Glomerular visceral epithelial cell (primary cell): ENCODE data around the gene KCTD5.
A peak's percentile ranks its signal among the peaks of the same experiment; 100 is the strongest.

Source experiments
- DNase-seq: peaks from one replicate; pipeline ENCODE4 v3.0.0-alpha.2; 2016; ENCODE audit errors: extremely low spot score

The KCTD5 gene

DNA sequence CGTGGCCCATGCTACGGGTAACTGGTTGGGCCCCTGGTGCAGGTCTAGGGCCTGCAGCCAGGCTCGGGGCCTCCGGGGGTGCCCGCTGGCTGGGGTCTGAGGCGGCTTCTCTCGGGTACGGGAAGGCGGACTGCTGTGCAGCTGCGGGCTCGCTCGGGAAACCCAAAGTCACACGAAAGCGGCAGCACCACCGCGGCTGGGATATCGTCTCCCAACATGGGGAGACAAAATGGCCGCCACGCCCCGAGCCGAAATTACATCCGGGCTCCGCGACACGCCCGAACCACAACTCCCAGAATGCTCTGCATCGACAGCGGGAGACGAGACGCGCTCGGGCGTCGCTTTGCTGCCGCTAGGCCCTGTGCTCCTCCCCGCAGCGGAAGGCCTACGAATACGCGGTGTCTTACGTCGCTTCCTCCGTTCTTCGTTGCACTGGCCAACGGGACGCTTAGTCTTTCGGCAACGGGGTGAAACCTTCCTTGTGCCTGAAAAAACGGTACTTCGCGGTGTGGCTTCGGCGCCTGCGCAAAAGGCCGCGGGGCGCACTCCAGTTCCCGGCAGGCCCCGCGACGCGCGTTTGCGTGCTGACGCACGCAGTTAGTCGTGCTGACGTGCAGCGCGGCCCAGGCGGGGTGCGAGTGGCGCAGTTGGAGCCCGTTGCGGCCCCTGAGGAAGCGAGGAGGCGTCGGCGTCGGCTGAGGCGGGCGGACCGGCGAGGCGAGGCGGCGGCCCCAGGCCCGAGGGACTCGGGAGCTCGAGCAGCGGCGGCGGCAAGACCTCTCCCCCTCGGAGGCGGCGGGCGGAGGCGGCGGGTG is 69.9 kb downstream of the KCTD5 start, which contains the start of gene SRRM2:
TSS of gene SRRM2 (plus strand) at position 604 of the 815 bp plus-strand sequence. CDS start 3,727 bp downstream, outside the sequence.
- peak; percentile 92 for DNase-seq

DNA sequence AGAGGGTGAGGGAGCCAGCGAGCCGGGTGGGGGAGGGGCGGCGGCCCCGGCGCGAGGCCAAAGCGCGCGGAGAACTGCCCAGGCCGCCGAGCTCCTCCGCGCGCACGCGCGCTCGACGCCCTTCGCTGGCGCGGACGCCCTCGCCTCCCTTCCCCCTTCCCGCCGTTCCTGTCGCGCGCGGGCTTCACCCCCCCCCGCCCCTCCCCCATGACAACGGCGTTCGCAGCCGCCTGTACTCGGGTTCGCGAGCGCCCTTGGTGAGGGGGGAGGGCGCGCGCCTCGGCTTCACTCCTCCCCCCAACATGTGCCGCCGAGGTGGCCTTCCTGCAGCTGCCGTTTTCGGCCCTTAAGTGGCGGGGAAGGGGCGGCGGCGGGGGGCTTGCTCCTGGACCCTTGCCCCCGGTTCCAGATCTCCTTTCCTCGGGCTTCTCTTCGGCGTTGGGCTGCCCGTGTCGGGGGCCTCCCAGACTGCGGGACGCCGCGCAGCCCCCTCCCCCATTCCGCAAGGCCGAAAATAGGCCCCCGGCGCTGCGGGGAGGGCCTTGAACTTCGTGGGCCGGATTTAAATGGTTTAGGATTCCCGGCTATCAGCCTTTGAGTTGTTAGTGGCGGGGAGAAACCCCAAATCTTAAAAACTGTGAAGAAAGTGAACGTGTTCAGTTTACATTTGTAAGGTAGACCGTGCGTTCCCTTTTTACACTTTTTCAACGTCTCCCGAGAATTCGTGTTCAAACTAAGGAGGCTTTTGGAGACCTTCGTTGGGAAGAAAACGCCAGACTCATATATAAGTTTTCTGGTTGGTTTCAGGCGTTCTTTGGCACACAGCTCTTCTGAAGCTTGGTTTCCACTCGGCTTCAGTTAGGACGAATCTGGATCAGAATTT is 70.8 kb downstream of the KCTD5 start:
- DNase-seq = peak; percentile 80

GRCh38 chr16:2753733-2754020 is 71.4 kb downstream of the KCTD5 start:
- DNase-seq = no peak

- DNase-seq = no peak
Observed at GRCh38 chr16:2755158-2755557, 72.8 kb downstream of the KCTD5 start.

GRCh38 chr16:2756288-2757015 is 74.1 kb downstream of the KCTD5 start:
- DNase-seq = no peak

DNA sequence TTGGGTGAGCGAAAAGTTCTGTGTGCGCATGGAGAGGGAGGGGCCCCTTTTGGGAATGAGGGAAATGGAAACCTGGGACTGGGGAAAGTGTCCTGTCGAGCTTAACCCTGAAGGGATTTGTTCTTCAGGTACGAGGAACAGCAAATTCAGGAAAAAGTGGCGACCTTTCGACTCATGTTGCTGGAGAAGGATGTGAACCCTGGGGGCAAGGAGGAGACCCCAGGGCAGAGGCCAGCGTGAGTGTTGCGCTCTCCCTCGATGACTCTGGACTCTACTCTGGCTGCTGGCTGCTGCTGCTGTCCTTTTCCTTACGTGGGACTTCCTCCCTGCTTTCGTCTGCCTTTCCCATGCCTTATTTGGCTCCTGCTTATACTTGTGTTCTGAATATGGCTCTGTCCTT is 75.0 kb downstream of the KCTD5 start:
- DNase-seq = no peak
